Stomach (tissue), 9 donors: ENCODE data around the gene NINL. TPM values are rescaled to one million over a fixed set of nuclear protein-coding genes. Genes with fewer than 3 reads are reported as not detected.

Experiments used
- DNase-seq, 2 donors: peaks; one replicate each; pipeline versions ENCODE4 v3.0.0 to v3.0.0-alpha.2; 2013 to 2019
- H3K27ac ChIP-seq, 5 donors: fragments of 200-600 bp in 4 of 5; sonication (generic) in 4 of 5; one replicate each; pipeline ENCODE4 v1.5.1; 2013 to 2019; ENCODE audit warnings: mild to moderate bottlenecking in 1 of 5, moderate library complexity in 1 of 5
- H3K27me3 ChIP-seq, 3 donors: fragments of 200-600 bp; sonication (generic); one replicate each; pipeline ENCODE4 v1.5.1; 2017 to 2019; ENCODE audit warnings: mixed run types in 1 of 3
- H3K36me3 ChIP-seq, 4 donors: fragments of 200-600 bp; sonication (generic); 1 replicate in 3 of 4; 2 replicates in 1 of 4; pipeline ENCODE4 v1.5.1; 2016 to 2019
- H3K4me1 ChIP-seq, 4 donors: fragments of 200-600 bp; sonication (generic); one replicate each; pipeline ENCODE4 v1.5.1; 2016 to 2019
- H3K4me3 ChIP-seq, 4 donors: fragments of 200-600 bp; sonication (generic) in 3 of 4; one replicate each; pipeline ENCODE4 v1.5.1; 2016 to 2019; ENCODE audit warnings: mild to moderate bottlenecking in 1 of 4
- H3K9me3 ChIP-seq, 4 donors: fragments of 200-600 bp; sonication (generic); one replicate each; pipeline ENCODE4 v1.5.1; 2016 to 2019
- CTCF ChIP-seq, 7 experiments: fragments of 450-650 bp in 4 of 7; fragments of 200-600 bp in 3 of 7; sonication (generic) in 3 of 7; IDR thresholded peaks; one replicate each; pipeline ENCODE4 v1.5.1; 2016 to 2019; ENCODE audit warnings: antibody characterized with exemption in 7 of 7, control low read depth in 2 of 7, mild to moderate bottlenecking in 1 of 7
- EP300 ChIP-seq: sonication (generic); formaldehyde crosslinking; IDR thresholded peaks from one replicate; pipeline ENCODE4 v1.6.1; 2017; ENCODE audit warnings: antibody characterized with exemption
- POLR2A ChIP-seq, 4 donors: fragments of 450-650 bp; IDR thresholded peaks; one replicate each; pipeline ENCODE4 v1.6.1; 2016; ENCODE audit warnings: antibody characterized with exemption in 4 of 4, control low read depth in 2 of 4, mild to moderate bottlenecking in 1 of 4, moderate library complexity in 1 of 4
- POLR2AphosphoS5 ChIP-seq, 3 donors: sonication (generic); formaldehyde crosslinking; IDR thresholded peaks; one replicate each; pipeline ENCODE4 v1.6.1; 2016; ENCODE audit warnings: antibody characterized with exemption in 3 of 3
- WGBS, 5 donors: extraction: QIAGEN DNeasy Blood & Tissue Kit in 3 of 5; methylation state at CpG; one replicate each; pipeline versions ENCODE4 v1.1.5 to v1.1.7; 2013 to 2018; 5-methylcytosine and 5-hydroxymethylcytosine counted together
- intact Hi-C: fragments of 100-400 bp; cut with DNase I; formaldehyde crosslinking; loops from one replicate; pipeline ENCODE4 v1.15.1; 2023; ENCODE audit warnings: low total_unique reads
- polyA plus RNA-seq, 3 donors: library from polyadenylated mRNA; stranded (reverse); fragments of 200-250 nt; gene quantifications; one replicate each; pipeline ENCODE4 v1.2.3, GENCODE V29; 2013
- total RNA-seq, 5 donors: library from RNA; depleted of rRNA; stranded (reverse); fragments of >200 nt; gene quantifications; one replicate each; pipeline versions ENCODE4 v1.1.0 to v1.2.3, GENCODE V29; 2014 to 2016
- donor health status: healthy with polysubstance abuse.
- donor health status: Bipolar disorder and iron deficiency.
- donor health status: healthy.

Gene NINL
- total and polyA plus RNA-seq, 8 donors = 3.1 to 34.8 (median 11.5) TPM

GRCh38 chr20:25626779-25627178 lies 41.4 kb upstream of the NINL start:
- peaks cover 12 to 27% (median 24%) of the 10 kb centered on the region in 4 donors for H3K4me1 ChIP-seq
- H3K27me3 ChIP-seq = no peaks in the 10 kb centered on the region
- H3K4me3 ChIP-seq = no peak overlapping the region
- H3K9me3 ChIP-seq = no peaks in the 10 kb centered on the region
- DNase-seq = no peak
- H3K27ac ChIP-seq = no peak overlapping the region
- no peak for TF ChIP-seq CTCF (IDR thresholded peaks at IDR 0.05)
- no peak for TF ChIP-seq POLR2AphosphoS5 (IDR thresholded peaks at IDR 0.05)
- no peak for TF ChIP-seq POLR2A (IDR thresholded peaks at IDR 0.05)
- H3K36me3 ChIP-seq = no peaks in the 10 kb centered on the region
- WGBS, 5 donors = 80 to 84% (median 82%) methylated on average over 9 of the region's 9 CpGs
- intact Hi-C loops = no loop called here

GRCh38 chr20:25624500-25624939 lies 39.2 kb upstream of the NINL start:
- no peaks in the 10 kb centered on the region for H3K27me3 ChIP-seq
- 32 to 42% (median 37%) methylated on average over 16 to 17 of the region's 17 CpGs for WGBS, 5 donors
- H3K27ac ChIP-seq = peak overlapping the region; percentile 93 to 97 (median 94)
- peak overlapping the region; percentile 66 to 98 (median 87) for H3K4me3 ChIP-seq
- peaks cover 12 to 35% (median 26%) of the 10 kb centered on the region in 4 donors for H3K4me1 ChIP-seq
- intact Hi-C loops = no loop called here
- H3K36me3 ChIP-seq = no peaks in the 10 kb centered on the region
- DNase-seq = no peak
- no peaks in the 10 kb centered on the region for H3K9me3 ChIP-seq
- TF ChIP-seq POLR2A (IDR thresholded peaks at IDR 0.05) = no peak
- TF ChIP-seq POLR2AphosphoS5 (IDR thresholded peaks at IDR 0.05) = no peak
- no peak for TF ChIP-seq EP300
- no peak for TF ChIP-seq CTCF (IDR thresholded peaks at IDR 0.05)

GRCh38 chr20:25623736-25624499 lies 38.6 kb upstream of the NINL start, which contains the start of gene NANP:
Gene NANP, minus strand, starts transcription at chr20:25624014. Its CDS starts 66 bp downstream, at chr20:25623948.
- H3K27ac ChIP-seq = peak within 1 kb of the TSS; percentile 93 to 97 (median 94)
- intact Hi-C loops = no loop called here

More at GRCh38 chr20:25623736-25624499, 38.6 kb upstream of the NINL start, which contains the start of gene NANP:
- Histone ChIP-seq H3K4me1 (peaks cover 12 to 35% (median 26%) of the 10 kb centered on the region in 4 donors), H3K27me3 (no peaks in the 10 kb centered on the region), H3K9me3 (no peaks in the 10 kb centered on the region), H3K4me3 (peak within 1 kb of the TSS; percentile 66 to 98 (median 87)), H3K36me3 (no peaks in the 10 kb centered on the region)
- peak; percentile 12 to 91 (median 82) for TF ChIP-seq POLR2AphosphoS5 (IDR thresholded peaks at IDR 0.05)
- TF ChIP-seq CTCF (IDR thresholded peaks at IDR 0.05) = peak in 1 of 7 experiments; percentile 29
- no peak for TF ChIP-seq EP300
- peak in 1 of 4 donors; percentile 56 for TF ChIP-seq POLR2A (IDR thresholded peaks at IDR 0.05)
- WGBS, 5 donors = 0 to 3% (median 1%) methylated on average over 13 to 81 of the region's 81 CpGs
- peak; percentile 94 to 99 for DNase-seq
